IMR-90 (cell line): ENCODE measurements around the gene MAP3K15. TPM values are rescaled to one million over a fixed set of nuclear protein-coding genes. Genes with fewer than 3 reads are reported as not detected.

Experiments
- ATAC-seq: fragments of 200-7000 bp; cut with Tn5 transposase; 2 replicates; pipeline ENCODE4 v1.9.1; 2020; ENCODE audit warnings: low read depth, mild to moderate bottlenecking, moderate library complexity
- BruUV-seq: library from RNA; stranded (reverse); fragments of 400-500 nt; replicated peaks from 2 replicates; lab custom pipeline; 2021; lab: Mats Ljungman, UMichigan
- CTCF ChIA-PET: fragments of 300-600 bp; formaldehyde crosslinking; extraction: SDS; loops from one replicate; lab custom pipeline; 2021; ENCODE audit warnings: antibody characterized with exemption; lab: Yijun Ruan, JAX
- POLR2A ChIA-PET: fragments of 300-600 bp; sonication (Branson Sonifier 250); formaldehyde crosslinking; loops from one replicate; lab custom pipeline; 2022; ENCODE audit warnings: antibody characterized with exemption; ENCODE audit not compliant: unreplicated experiment; lab: Charles Lee
- DNase-seq: peaks from one replicate; pipeline ENCODE4 v3.0.0; 2013
- H2AFZ ChIP-seq: replicated peaks from 2 replicates; pipeline ENCODE3; 2013; ENCODE audit warnings: low read length, mild to moderate bottlenecking; ENCODE audit not compliant: poor library complexity
- H2AK5ac ChIP-seq: 2 replicates; pipeline ENCODE4 v1.6.1; 2013; ENCODE audit warnings: low read depth, low read length, inconsistent platforms
- H2AK9ac ChIP-seq: replicated peaks from 2 replicates; pipeline ENCODE3; 2013; ENCODE audit warnings: mild to moderate bottlenecking, low read depth, low read length, moderate library complexity; ENCODE audit not compliant: poor library complexity
- H2BK120ac ChIP-seq: 2 replicates; pipeline ENCODE4 v1.6.1; 2013; ENCODE audit warnings: low read depth, low read length, inconsistent platforms
- H2BK15ac ChIP-seq: 3 replicates; pipeline ENCODE4 v1.6.1; 2013; ENCODE audit warnings: low read depth, low read length, inconsistent platforms
- H2BK20ac ChIP-seq: 2 replicates; pipeline ENCODE4 v1.6.1; 2013; ENCODE audit warnings: low read depth, mild to moderate bottlenecking, inconsistent platforms, low read length, moderate library complexity
- H2BK5ac ChIP-seq: 2 replicates; pipeline ENCODE4 v1.6.1; 2013; ENCODE audit warnings: mild to moderate bottlenecking, low read depth, low read length, inconsistent platforms; ENCODE audit not compliant: poor library complexity, severe bottlenecking
- H3K14ac ChIP-seq: replicated peaks from 2 replicates; pipeline ENCODE4 v1.6.1; 2013; ENCODE audit warnings: low read depth, low read length, inconsistent platforms
- H3K18ac ChIP-seq: 2 replicates; pipeline ENCODE4 v1.6.1; 2013; ENCODE audit warnings: low read depth, low read length, control low read depth
- H3K23ac ChIP-seq: 2 replicates; pipeline ENCODE4 v1.6.1; 2013; ENCODE audit warnings: low read depth, low read length, inconsistent platforms
- H3K27ac ChIP-seq: 2 replicates; pipeline ENCODE4 v1.5.1; 2013; ENCODE audit warnings: mild to moderate bottlenecking, control low read depth, low read length; ENCODE audit not compliant: insufficient read depth
- H3K27me3 ChIP-seq: 2 replicates; pipeline ENCODE4 v1.6.1; 2013; ENCODE audit warnings: low read length; ENCODE audit not compliant: control insufficient read depth, insufficient read depth
- H3K36me3 ChIP-seq: 2 replicates; pipeline ENCODE4 v1.6.1; 2013; ENCODE audit warnings: low read length, mixed read lengths; ENCODE audit not compliant: control insufficient read depth, insufficient read depth
- H3K4ac ChIP-seq: 2 replicates; pipeline ENCODE4 v1.6.1; 2013; ENCODE audit warnings: low read depth, low read length, inconsistent platforms
- H3K4me1 ChIP-seq: 2 replicates; pipeline ENCODE4 v1.6.1; 2013; ENCODE audit warnings: low read length, mixed read lengths; ENCODE audit not compliant: control insufficient read depth, insufficient read depth
- H3K4me2 ChIP-seq: 2 replicates; pipeline ENCODE4 v1.6.1; 2013; ENCODE audit warnings: low read depth, mild to moderate bottlenecking, control low read depth, low read length, moderate library complexity
- H3K4me3 ChIP-seq: 2 replicates; pipeline ENCODE4 v1.5.1; 2013; ENCODE audit warnings: low read depth, mild to moderate bottlenecking, control low read depth, low read length, moderate library complexity; ENCODE audit not compliant: insufficient read depth
- H3K56ac ChIP-seq: 2 replicates; pipeline ENCODE4 v1.6.1; 2013; ENCODE audit warnings: low read length, inconsistent platforms; ENCODE audit not compliant: insufficient read depth; ENCODE audit errors: extremely low read depth
- H3K79me1 ChIP-seq, 2 experiments: 2 replicates each; pipeline ENCODE4 v1.6.1; 2013; ENCODE audit warnings: low read length in 2 of 2, inconsistent platforms in 1 of 2, low read depth in 1 of 2
- H3K9ac ChIP-seq: 2 replicates; pipeline ENCODE4 v1.6.1; 2013; ENCODE audit warnings: low read depth, low read length, control low read depth
- H3K9me1 ChIP-seq: 2 replicates; pipeline ENCODE4 v1.6.1; 2013; ENCODE audit warnings: low read length, inconsistent platforms; ENCODE audit not compliant: insufficient read depth
- H3K9me3 ChIP-seq: 2 replicates; pipeline ENCODE4 v1.6.1; 2013; ENCODE audit warnings: low read length; ENCODE audit not compliant: control insufficient read depth, insufficient read depth
- H4K20me1 ChIP-seq: 2 replicates; pipeline ENCODE4 v1.6.1; 2013; ENCODE audit warnings: low read length, inconsistent platforms; ENCODE audit not compliant: insufficient read depth
- H4K5ac ChIP-seq: 2 replicates; pipeline ENCODE4 v1.6.1; 2013; ENCODE audit warnings: mild to moderate bottlenecking, low read depth, low read length, control low read depth
- H4K8ac ChIP-seq, 2 experiments: 2 replicates each; pipeline ENCODE4 v1.6.1; 2013; ENCODE audit warnings: low read depth in 2 of 2, low read length in 2 of 2, control low read depth in 1 of 2, inconsistent platforms in 1 of 2
- H4K91ac ChIP-seq: 2 replicates; pipeline ENCODE4 v1.6.1; 2013; ENCODE audit warnings: low read depth, low read length, inconsistent platforms; ENCODE audit not compliant: insufficient read depth
- BHLHE40 ChIP-seq: fragments of 150-350 bp; IDR thresholded peaks from 2 replicates; pipeline ENCODE4 v1.6.1; 2016; ENCODE audit warnings: mild to moderate bottlenecking, low read depth, low read length
- CEBPB ChIP-seq: IDR thresholded peaks from 2 replicates; pipeline ENCODE4 v1.6.1; 2012; ENCODE audit warnings: low read depth, low read length, improper control_type of control experiment
- CHD1 ChIP-seq: IDR thresholded peaks from 2 replicates; pipeline ENCODE4 v1.6.1; 2012; ENCODE audit warnings: low read depth, low read length, improper control_type of control experiment
- CTCF ChIP-seq: conservative IDR thresholded peaks from 2 replicates; pipeline ENCODE4 v1.5.1; 2012; ENCODE audit warnings: mild to moderate bottlenecking, low read depth, low read length, improper control_type of control experiment
- FOS ChIP-seq: fragments of 150-350 bp; IDR thresholded peaks from 2 replicates; pipeline ENCODE4 v1.6.1; 2016; ENCODE audit warnings: low read depth, low read length
- MAFK ChIP-seq: IDR thresholded peaks from 2 replicates; pipeline ENCODE4 v1.6.1; 2012; ENCODE audit warnings: low read depth, low read length, improper control_type of control experiment
- MAZ ChIP-seq: IDR thresholded peaks from 2 replicates; pipeline ENCODE4 v1.6.1; 2012; ENCODE audit warnings: low read depth, mild to moderate bottlenecking, low read length, improper control_type of control experiment, moderate library complexity, borderline replicate concordance
- MXI1 ChIP-seq: IDR thresholded peaks from 2 replicates; pipeline ENCODE4 v1.6.1; 2012; ENCODE audit warnings: low read depth, mild to moderate bottlenecking, low read length, moderate library complexity, borderline replicate concordance
- NFE2L2 ChIP-seq: fragments of 150-350 bp; IDR thresholded peaks from 2 replicates; pipeline ENCODE4 v1.6.1; 2016; ENCODE audit warnings: low read depth, mild to moderate bottlenecking, low read length
- POLR2A ChIP-seq: IDR thresholded peaks from 2 replicates; pipeline ENCODE4 v1.6.1; 2012; ENCODE audit warnings: mild to moderate bottlenecking, low read depth, low read length
- RAD21 ChIP-seq: IDR thresholded peaks from 2 replicates; pipeline ENCODE4 v1.6.1; 2012; ENCODE audit warnings: low read length, improper control_type of control experiment
- RCOR1 ChIP-seq: IDR thresholded peaks from 2 replicates; pipeline ENCODE4 v1.6.1; 2012; ENCODE audit warnings: mild to moderate bottlenecking, low read length, improper control_type of control experiment; ENCODE audit not compliant: insufficient replicate concordance
- RFX5 ChIP-seq: IDR thresholded peaks from 2 replicates; pipeline ENCODE4 v1.8.0; 2012; ENCODE audit warnings: low read depth, mild to moderate bottlenecking, low read length, moderate library complexity
- SMC3 ChIP-seq: fragments of 150-350 bp; IDR thresholded peaks from 2 replicates; pipeline ENCODE4 v1.6.1; 2016; ENCODE audit warnings: low read depth, mild to moderate bottlenecking, antibody characterized with exemption, low read length, moderate library complexity
- WGBS, 2 experiments: methylation state at CpG; one replicate each; pipeline versions ENCODE4 v1.1.5 to v1.1.7; 2013; ENCODE audit warnings: missing lambda C conversion rate in 2 of 2; ENCODE audit not compliant: insufficient read length in 1 of 2; ENCODE audit errors: extremely low coverage in 2 of 2; 5-methylcytosine and 5-hydroxymethylcytosine counted together
- dilution Hi-C: fragments of 300-500 bp; cut with HindIII; formaldehyde crosslinking; loops from one replicate; pipeline ENCODE4 v1.14.3; 2018; ENCODE audit warnings: low sequenced_read_pairs; ENCODE audit not compliant: unreplicated experiment
- in situ Hi-C: fragments of 300-500 bp; cut with MboI; formaldehyde crosslinking; loops from 3 replicates; pipeline ENCODE4 v1.14.3; 2019; ENCODE audit warnings: low sequenced_read_pairs, inconsistent platforms, mixed read lengths
- intact Hi-C: fragments of 100-400 bp; cut with micrococcal nuclease; formaldehyde crosslinking; loops from 2 replicates; pipeline ENCODE4 v1.10.0; 2022
- polyA plus RNA-seq, 3 experiments: library from polyadenylated mRNA; depleted of rRNA; stranded (reverse); fragments of >200 nt; gene quantifications; 2 replicates each; pipeline ENCODE4 v1.2.3, GENCODE V29; 2012; ENCODE audit warnings: low replicate concordance in 1 of 3
- total RNA-seq: library from RNA; depleted of rRNA; stranded (reverse); fragments of >200 nt; gene quantifications from 2 replicates; pipeline ENCODE4 v1.2.3, GENCODE V29; 2012
- TF ChIP-seq, protein P1 (sequence below): fragments of 150-350 bp; IDR thresholded peaks from 2 replicates; pipeline ENCODE4 v1.6.1; 2016; ENCODE audit warnings: low read depth, mild to moderate bottlenecking, low read length, moderate library complexity, borderline replicate concordance
- TF ChIP-seq, protein P2 (sequence below): fragments of 150-350 bp; IDR thresholded peaks from 2 replicates; pipeline ENCODE4 v1.6.1; 2017; ENCODE audit warnings: mild to moderate bottlenecking, antibody characterized with exemption, low read length, low read depth

MAP3K15 gene
- total and polyA plus RNA-seq, 2 of the 4 experiments (the other 2 are of a cell fraction), result under 0.01 to 0.10 TPM

- no peak overlapping the region for H2BK5ac ChIP-seq
- no peak overlapping the region for H3K14ac ChIP-seq
- H2AK5ac ChIP-seq, result no peak overlapping the region
- no peak overlapping the region for H3K9ac ChIP-seq
- H3K56ac ChIP-seq, result no peak overlapping the region
- H3K18ac ChIP-seq, result no peak overlapping the region
- no peaks in the 10 kb centered on the region; the same call in 1 of the 2 replicates for H4K20me1 ChIP-seq
- H2BK15ac ChIP-seq, result no peak overlapping the region
- H4K5ac ChIP-seq, result no peak overlapping the region
- DNase-seq (peak; percentile 83), ATAC-seq (peak; percentile 75)
- no peaks in the 10 kb centered on the region for H3K36me3 ChIP-seq
- intact Hi-C loops, result no loop called here
- H3K27me3 ChIP-seq, result no peaks in the 10 kb centered on the region
- H2BK120ac ChIP-seq, result no peak overlapping the region
- 38% methylated on average over 1 of the region's 3 CpGs; no CpG with 5 or more reads in 1 of the 2 experiments for WGBS, 2 experiments
- H2AK9ac ChIP-seq, result no peak overlapping the region
- CTCF ChIA-PET, result no interaction called here
- H4K8ac ChIP-seq, result no peak overlapping the region; a peak in 1 of 4 replicates
- BruUV-seq, result no TSS peak
- POLR2A ChIA-PET, result no interaction called here
- H3K4ac ChIP-seq, result no peak overlapping the region
- H2BK20ac ChIP-seq, result no peak overlapping the region
- H4K91ac ChIP-seq, result no peak overlapping the region
- H3K9me1 ChIP-seq, result peaks cover 3% of the 10 kb centered on the region; the same call in 1 of the 2 replicates
- H3K4me2 ChIP-seq, result no peak overlapping the region; the same call in 1 of the 2 replicates
- TF ChIP-seq CTCF (no peak), RAD21 (no peak), MXI1 (no peak), FOS (no peak), MAZ (no peak), NFE2L2 (no peak), POLR2A (no peak), RCOR1 (no peak), RFX5 (no peak), CEBPB (no peak), CHD1 (no peak), BHLHE40 (no peak), SMC3 (no peak), MAFK (no peak)
- TF ChIP-seq, protein P1, sequence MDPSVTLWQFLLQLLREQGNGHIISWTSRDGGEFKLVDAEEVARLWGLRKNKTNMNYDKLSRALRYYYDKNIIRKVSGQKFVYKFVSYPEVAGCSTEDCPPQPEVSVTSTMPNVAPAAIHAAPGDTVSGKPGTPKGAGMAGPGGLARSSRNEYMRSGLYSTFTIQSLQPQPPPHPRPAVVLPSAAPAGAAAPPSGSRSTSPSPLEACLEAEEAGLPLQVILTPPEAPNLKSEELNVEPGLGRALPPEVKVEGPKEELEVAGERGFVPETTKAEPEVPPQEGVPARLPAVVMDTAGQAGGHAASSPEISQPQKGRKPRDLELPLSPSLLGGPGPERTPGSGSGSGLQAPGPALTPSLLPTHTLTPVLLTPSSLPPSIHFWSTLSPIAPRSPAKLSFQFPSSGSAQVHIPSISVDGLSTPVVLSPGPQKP, result no peak
- TF ChIP-seq, protein P2, sequence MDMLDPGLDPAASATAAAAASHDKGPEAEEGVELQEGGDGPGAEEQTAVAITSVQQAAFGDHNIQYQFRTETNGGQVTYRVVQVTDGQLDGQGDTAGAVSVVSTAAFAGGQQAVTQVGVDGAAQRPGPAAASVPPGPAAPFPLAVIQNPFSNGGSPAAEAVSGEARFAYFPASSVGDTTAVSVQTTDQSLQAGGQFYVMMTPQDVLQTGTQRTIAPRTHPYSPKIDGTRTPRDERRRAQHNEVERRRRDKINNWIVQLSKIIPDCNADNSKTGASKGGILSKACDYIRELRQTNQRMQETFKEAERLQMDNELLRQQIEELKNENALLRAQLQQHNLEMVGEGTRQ, result no peak
- H3K4me1 ChIP-seq, result peaks cover 2% of the 10 kb centered on the region; the same call in 1 of the 2 replicates
- no peaks in the 10 kb centered on the region for H3K9me3 ChIP-seq
- no peak overlapping the region for H3K23ac ChIP-seq
- H3K4me3 ChIP-seq, result no peak overlapping the region
- no peak overlapping the region for H3K27ac ChIP-seq
- dilution Hi-C loops, result no loop called here
- H3K79me1 ChIP-seq, result peaks cover 0 to 3% of the 10 kb centered on the region in 2 experiments; a peak in 3 of 4 replicates
- no peak overlapping the region for H2AFZ ChIP-seq
- in situ Hi-C loops, result no loop called here
Observed at GRCh38 chrX:19554786-19555185, 39.5 kb upstream of the MAP3K15 start.
